ENCODE results near the gene NCKIPSD.

- TF ChIP-seq POLR2A (IDR thresholded peaks at IDR 0.05) (no peak), CTCF (IDR thresholded peaks at IDR 0.05) (no peak), POLR2AphosphoS5 (IDR thresholded peaks at IDR 0.05) (no peak)
These were observed 4.2 kb downstream of the NCKIPSD start for GRCh38 chr3:48681541-48681880.

Data from suprapubic skin (tissue), 4 donors.